Calu3 (cell line): ENCODE measurements around the gene KRT81. TPM values are rescaled to one million over a fixed set of nuclear protein-coding genes. Genes with fewer than 3 reads are reported as not detected.

Source experiments
- BruUV-seq: library from RNA; stranded (reverse); fragments of 400-500 nt; replicated peaks from 2 replicates; lab custom pipeline; 2021; lab: Mats Ljungman, UMichigan
- CTCF ChIA-PET: fragments of 300-600 bp; sonication (Branson Sonifier 250); formaldehyde crosslinking; loops from one replicate; lab custom pipeline; 2022; ENCODE audit warnings: antibody characterized with exemption; lab: Charles Lee
- DNase-seq: peaks from one replicate; pipeline ENCODE4 v3.0.0; 2022
- H3K27ac Mint-ChIP-seq: one replicate; pipeline ENCODE4 v1.8.0; 2022; ENCODE audit warnings: mixed read lengths; ENCODE audit not compliant: unreplicated experiment
- H3K27me3 Mint-ChIP-seq: one replicate; pipeline ENCODE4 v1.8.0; 2022; ENCODE audit warnings: mixed read lengths; ENCODE audit not compliant: unreplicated experiment
- H3K36me3 Mint-ChIP-seq: one replicate; pipeline ENCODE4 v1.8.0; 2022; ENCODE audit warnings: mild to moderate bottlenecking, moderate library complexity, mixed read lengths; ENCODE audit not compliant: insufficient read depth, unreplicated experiment
- H3K4me1 Mint-ChIP-seq: one replicate; pipeline ENCODE4 v1.8.0; 2022; ENCODE audit warnings: mild to moderate bottlenecking, low read depth, mixed read lengths; ENCODE audit not compliant: unreplicated experiment
- H3K4me3 Mint-ChIP-seq: one replicate; pipeline ENCODE4 v1.8.0; 2022; ENCODE audit warnings: mild to moderate bottlenecking, low read depth, moderate library complexity, mixed read lengths; ENCODE audit not compliant: unreplicated experiment
- H3K9me3 Mint-ChIP-seq: one replicate; pipeline ENCODE4 v1.8.0; 2022; ENCODE audit warnings: low read depth, mixed read lengths; ENCODE audit not compliant: unreplicated experiment
- intact Hi-C: fragments of 100-400 bp; cut with micrococcal nuclease; formaldehyde crosslinking; loops from one replicate; pipeline ENCODE4 v1.10.0; 2022; ENCODE audit not compliant: unreplicated experiment
- total RNA-seq: library from RNA; stranded (reverse); gene quantifications from 2 replicates; pipeline ENCODE4 v1.2.3, GENCODE V29; 2022
- TF ChIP-seq, protein P1 (sequence below): fragments of 200-600 bp; IDR thresholded peaks from one replicate; pipeline ENCODE4 v1.8.0; 2022; ENCODE audit warnings: antibody characterized with exemption; ENCODE audit not compliant: unreplicated experiment

The KRT81 gene
- total RNA-seq, 1 experiment from 2014 or later, result 0.28 TPM

DNA sequence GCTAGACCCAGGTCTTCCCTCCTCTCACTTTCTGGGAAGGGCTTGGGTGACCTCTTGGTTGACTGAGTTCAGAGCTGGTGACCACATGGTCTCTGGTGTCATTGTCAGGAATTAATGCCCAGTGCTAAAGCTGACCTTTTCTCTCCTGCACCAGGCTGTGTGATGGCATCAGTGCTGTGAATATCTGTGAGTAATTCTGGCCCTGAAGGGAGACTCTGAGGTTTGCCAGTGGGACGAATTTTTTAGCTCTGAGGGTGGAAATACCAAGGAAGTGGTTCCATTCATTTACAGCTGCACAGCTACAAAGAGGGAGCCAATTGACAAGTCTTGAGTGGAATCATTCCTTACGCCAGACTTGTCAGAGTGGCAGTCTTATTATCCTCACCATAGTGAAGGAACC lies 23.1 kb downstream of the KRT81 start:
- H3K27me3 Mint-ChIP-seq, result no peaks in the 10 kb centered on the region
- no TSS peak for BruUV-seq
- no peaks in the 10 kb centered on the region for H3K4me1 Mint-ChIP-seq
- H3K9me3 Mint-ChIP-seq, result no peaks in the 10 kb centered on the region
- CTCF ChIA-PET, result no interaction called here
- no peak for DNase-seq
- H3K27ac Mint-ChIP-seq, result no peak overlapping the region
- intact Hi-C loops, result no loop called here
- H3K4me3 Mint-ChIP-seq, result no peak overlapping the region
- TF ChIP-seq, protein P1, sequence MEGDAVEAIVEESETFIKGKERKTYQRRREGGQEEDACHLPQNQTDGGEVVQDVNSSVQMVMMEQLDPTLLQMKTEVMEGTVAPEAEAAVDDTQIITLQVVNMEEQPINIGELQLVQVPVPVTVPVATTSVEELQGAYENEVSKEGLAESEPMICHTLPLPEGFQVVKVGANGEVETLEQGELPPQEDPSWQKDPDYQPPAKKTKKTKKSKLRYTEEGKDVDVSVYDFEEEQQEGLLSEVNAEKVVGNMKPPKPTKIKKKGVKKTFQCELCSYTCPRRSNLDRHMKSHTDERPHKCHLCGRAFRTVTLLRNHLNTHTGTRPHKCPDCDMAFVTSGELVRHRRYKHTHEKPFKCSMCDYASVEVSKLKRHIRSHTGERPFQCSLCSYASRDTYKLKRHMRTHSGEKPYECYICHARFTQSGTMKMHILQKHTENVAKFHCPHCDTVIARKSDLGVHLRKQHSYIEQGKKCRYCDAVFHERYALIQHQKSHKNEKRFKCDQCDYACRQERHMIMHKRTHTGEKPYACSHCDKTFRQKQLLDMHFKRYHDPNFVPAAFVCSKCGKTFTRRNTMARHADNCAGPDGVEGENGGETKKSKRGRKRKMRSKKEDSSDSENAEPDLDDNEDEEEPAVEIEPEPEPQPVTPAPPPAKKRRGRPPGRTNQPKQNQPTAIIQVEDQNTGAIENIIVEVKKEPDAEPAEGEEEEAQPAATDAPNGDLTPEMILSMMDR, result no peak
- H3K36me3 Mint-ChIP-seq, result no peaks in the 10 kb centered on the region

DNA sequence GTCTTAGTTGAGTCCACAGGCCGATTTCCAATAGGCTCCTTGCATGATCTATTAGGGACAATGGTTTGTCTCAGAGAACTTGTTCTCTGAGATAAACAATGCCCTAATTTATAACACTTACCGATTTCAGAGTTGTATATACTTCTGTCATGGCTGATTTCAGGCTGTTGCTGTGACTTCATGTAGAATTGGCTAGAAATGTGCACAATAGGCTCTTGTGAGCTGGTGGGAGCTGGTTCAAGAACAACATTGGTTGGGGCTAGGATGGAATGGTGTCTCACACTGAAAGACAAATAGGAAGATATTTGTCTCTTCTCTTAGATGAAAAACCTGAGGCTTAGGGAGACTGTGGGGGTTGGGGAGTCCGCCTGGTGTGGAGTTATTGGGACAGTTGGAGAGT lies 23.6 kb downstream of the KRT81 start:
- TF ChIP-seq, protein P1, result no peak
- intact Hi-C loops, result no loop called here
- no peaks in the 10 kb centered on the region for H3K27me3 Mint-ChIP-seq
- no peaks in the 10 kb centered on the region for H3K4me1 Mint-ChIP-seq
- H3K4me3 Mint-ChIP-seq, result no peak overlapping the region
- H3K9me3 Mint-ChIP-seq, result no peaks in the 10 kb centered on the region
- BruUV-seq, result no TSS peak
- H3K27ac Mint-ChIP-seq, result no peak overlapping the region
- no peak for DNase-seq
- CTCF ChIA-PET, result no interaction called here
- H3K36me3 Mint-ChIP-seq, result peaks cover under 1% of the 10 kb centered on the region

DNA sequence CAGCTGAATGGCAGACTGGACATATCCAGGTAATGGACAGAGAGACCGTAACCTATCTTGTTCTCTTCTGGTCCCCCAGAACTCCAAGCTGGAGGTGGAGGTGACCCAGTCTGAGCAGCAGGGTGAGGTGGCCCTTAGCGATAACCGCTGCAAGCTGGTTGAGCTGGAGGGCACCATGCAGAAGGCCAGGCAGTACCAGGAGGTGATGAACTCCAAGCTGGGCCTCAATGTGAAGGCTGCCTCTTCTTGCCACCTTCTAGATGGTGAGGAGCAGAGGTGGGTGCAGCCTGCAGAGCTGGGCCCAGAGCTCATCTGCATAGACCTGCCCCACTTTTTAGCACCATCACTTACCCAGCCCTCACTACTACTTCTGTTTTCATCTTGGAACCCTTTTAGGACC lies 24.1 kb downstream of the KRT81 start:
- BruUV-seq, result no TSS peak
- DNase-seq, result no peak
- Mint-ChIP-seq H3K36me3 (peaks cover 5% of the 10 kb centered on the region), H3K4me3 (no peak overlapping the region), H3K4me1 (no peaks in the 10 kb centered on the region), H3K27ac (no peak overlapping the region), H3K27me3 (no peaks in the 10 kb centered on the region), H3K9me3 (no peaks in the 10 kb centered on the region)
- CTCF ChIA-PET, result no interaction called here
- intact Hi-C loops, result no loop called here
- TF ChIP-seq, protein P1, result no peak

DNA sequence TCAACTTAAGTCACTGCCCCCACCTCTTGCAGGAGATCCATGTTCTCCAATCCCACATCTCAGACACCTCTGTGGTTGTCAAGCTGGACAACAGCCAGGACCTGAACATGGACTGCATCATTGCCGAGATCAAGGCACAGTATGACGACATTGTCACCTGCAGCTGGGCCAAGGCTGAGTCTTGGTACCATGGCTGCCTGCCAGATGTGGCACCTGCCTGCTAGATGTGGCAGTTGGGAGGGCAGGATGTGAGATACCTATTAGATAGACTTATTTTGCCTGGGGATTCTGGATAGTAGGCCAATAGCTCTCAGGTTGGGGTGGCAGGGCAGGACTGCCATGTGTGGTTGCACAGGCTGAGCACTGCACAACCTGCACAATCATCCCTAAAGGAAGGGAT lies 24.8 kb downstream of the KRT81 start:
- no peak for DNase-seq
- H3K9me3 Mint-ChIP-seq, result no peaks in the 10 kb centered on the region
- no peaks in the 10 kb centered on the region for H3K27me3 Mint-ChIP-seq

More for the DNA sequence above, 24.8 kb downstream of the KRT81 start:
- Mint-ChIP-seq H3K4me1 (peaks cover under 1% of the 10 kb centered on the region), H3K4me3 (no peak overlapping the region), H3K36me3 (peaks cover 8% of the 10 kb centered on the region), H3K27ac (no peak overlapping the region)
- CTCF ChIA-PET, result no interaction called here
- no TSS peak for BruUV-seq
- intact Hi-C loops, result no loop called here
- TF ChIP-seq, protein P1, result no peak
